HG03045 (cell line): ENCODE data around the gene HFE.

Source experiments
- ATAC-seq: cut with Tn5 transposase; IDR thresholded peaks from one replicate; pipeline ENCODE4 v1.9.1; 2021; ENCODE audit warnings: mild to moderate bottlenecking, moderate library complexity; ENCODE audit not compliant: unreplicated experiment

HFE gene

GRCh38 chr6:26130581-26131249 lies 43.5 kb downstream of the HFE start:
- no peak for ATAC-seq

DNA sequence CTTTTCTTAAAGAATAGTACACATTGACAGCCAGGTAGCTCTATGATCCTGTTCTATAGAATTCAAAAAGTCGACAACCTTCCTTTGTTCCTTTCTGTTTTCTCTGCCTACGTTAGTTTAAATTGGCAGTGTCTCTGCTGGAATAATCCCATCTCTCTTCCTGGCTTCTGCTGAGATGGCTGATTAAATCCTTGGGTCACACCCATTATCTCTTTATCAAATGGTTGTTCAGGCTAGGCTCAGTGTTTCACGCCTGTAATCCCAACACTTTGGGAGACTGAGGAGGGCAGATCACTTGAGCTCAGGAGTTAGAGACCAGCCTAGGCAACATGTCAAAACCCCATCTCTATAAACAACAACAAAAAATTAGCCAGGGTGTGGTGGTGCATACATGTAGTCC lies 44.4 kb downstream of the HFE start:
- ATAC-seq, result no peak

- no peak for ATAC-seq
These were observed 46.5 kb downstream of the HFE start for GRCh38 chr6:26133730-26134129.

DNA sequence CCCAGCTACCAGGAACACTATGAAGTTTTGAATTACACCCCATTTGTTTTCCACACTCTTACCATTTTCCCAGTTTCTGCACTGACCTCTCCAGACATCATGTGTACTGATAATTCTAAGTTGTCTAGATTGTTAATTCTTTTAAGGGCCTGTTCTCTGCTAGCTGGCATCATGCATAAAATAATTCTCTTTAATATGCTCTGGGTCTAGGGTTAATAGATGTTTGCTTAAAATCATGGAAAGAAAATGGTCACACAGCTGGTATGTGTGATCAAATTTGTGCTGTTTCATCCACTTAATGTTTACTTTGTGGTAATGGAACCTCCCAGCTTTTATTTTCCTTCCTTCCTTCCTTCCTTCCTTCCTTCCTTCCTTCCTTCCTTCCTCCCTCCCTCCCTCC lies 49.1 kb downstream of the HFE start:
- no peak for ATAC-seq

GRCh38 chr6:26140254-26140966 lies 53.2 kb downstream of the HFE start:
- no peak for ATAC-seq

DNA sequence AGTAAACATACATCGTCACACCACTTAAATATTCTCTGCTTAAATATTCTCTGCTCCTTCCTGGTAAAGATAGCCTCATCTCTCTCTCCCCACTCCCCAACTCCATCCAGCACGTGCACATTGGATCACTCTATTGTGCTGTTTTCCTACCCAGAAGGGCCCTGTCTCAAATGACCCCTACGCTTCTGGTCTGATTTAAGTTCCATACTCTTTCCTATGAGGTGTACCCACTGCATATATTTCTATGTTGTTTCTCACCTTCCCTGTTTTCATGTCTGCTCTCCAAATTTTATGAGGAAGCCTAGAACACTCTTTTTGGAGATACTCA lies 53.7 kb downstream of the HFE start:
- ATAC-seq, result no peak

DNA sequence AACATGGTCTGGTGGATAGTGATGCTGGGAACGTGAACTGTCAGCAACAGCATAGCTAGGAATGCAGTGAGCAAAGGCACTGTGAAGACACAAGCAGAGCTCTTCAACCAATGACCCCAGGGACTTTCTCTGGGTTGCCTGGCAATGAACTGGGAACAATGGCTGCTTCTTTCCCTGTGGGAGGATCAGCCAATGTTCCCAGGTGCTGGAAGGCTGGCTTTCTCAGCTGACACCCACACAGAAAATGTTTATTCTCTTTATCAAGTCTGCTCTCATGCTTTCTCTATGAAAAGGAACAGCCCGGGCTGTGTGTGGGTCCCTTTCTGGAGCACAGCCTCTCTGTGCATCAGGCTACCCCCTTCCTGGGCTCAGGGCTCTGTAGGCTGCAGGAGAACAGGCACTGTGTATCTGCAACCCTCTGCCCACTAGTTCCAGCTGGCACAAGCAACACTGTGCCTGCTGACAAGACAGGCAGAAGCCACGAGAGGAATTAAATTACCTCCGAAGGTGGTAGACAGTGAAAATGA lies 54.2 kb downstream of the HFE start:
- ATAC-seq, result no peak

DNA sequence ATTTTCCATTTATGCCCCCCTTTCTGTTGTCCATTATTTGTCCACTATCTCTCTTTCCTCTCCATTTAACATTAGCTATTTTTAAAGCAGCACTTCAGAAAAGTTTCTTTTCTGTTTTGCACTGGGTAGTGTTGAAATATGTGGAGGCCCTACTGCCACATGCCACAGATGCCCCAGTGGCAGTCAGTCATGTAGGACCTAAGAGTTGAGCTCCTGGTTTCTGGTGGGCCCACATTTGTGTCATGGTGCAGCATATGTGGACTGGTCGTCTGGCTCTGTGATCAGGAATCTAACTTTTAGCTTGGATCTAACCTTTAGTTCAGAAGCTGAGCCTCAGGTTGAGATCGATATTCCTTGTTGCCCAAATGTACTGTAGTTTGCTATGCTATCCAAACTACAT lies 54.8 kb downstream of the HFE start:
- ATAC-seq, result no peak
